H9 (cell line): ENCODE measurements around the gene TM4SF20. TPM values are rescaled to one million over a fixed set of nuclear protein-coding genes. Genes with fewer than 3 reads are reported as not detected.

Experiments
- DNase-seq: peaks from one replicate; pipeline ENCODE4 v3.0.0-alpha.2; 2017
- H2AFZ ChIP-seq: one replicate; pipeline ENCODE4 v1.6.1; 2013; ENCODE audit warnings: mild to moderate bottlenecking, low read length, control low read depth, moderate library complexity
- H2AK5ac ChIP-seq: 2 replicates; pipeline ENCODE4 v1.6.1; 2013; ENCODE audit warnings: low read length, control low read depth, mixed read lengths; ENCODE audit not compliant: insufficient read length
- H2BK120ac ChIP-seq: one replicate; pipeline ENCODE4 v1.6.1; 2013; ENCODE audit warnings: low read depth, mild to moderate bottlenecking, low read length, control low read depth, inconsistent platforms; ENCODE audit not compliant: poor library complexity, severe bottlenecking
- H2BK12ac ChIP-seq: 2 replicates; pipeline ENCODE4 v1.6.1; 2013; ENCODE audit warnings: low read length, control low read depth, mixed read lengths, low read depth; ENCODE audit not compliant: insufficient read length
- H2BK15ac ChIP-seq: 2 replicates; pipeline ENCODE4 v1.6.1; 2013; ENCODE audit warnings: low read depth, low read length, control low read depth
- H2BK20ac ChIP-seq: one replicate; pipeline ENCODE4 v1.6.1; 2013; ENCODE audit warnings: low read depth, mild to moderate bottlenecking, low read length, control low read depth, inconsistent platforms; ENCODE audit not compliant: poor library complexity, severe bottlenecking
- H2BK5ac ChIP-seq: 2 replicates; pipeline ENCODE4 v1.6.1; 2013; ENCODE audit warnings: low read length, control low read depth, mixed read lengths; ENCODE audit not compliant: insufficient read length
- H3K14ac ChIP-seq: 2 replicates; pipeline ENCODE4 v1.6.1; 2013; ENCODE audit warnings: low read length, control low read depth; ENCODE audit not compliant: insufficient read depth
- H3K18ac ChIP-seq: 2 replicates; pipeline ENCODE4 v1.6.1; 2013; ENCODE audit warnings: low read depth, mild to moderate bottlenecking, mixed read lengths, low read length, control low read depth; ENCODE audit not compliant: insufficient read length
- H3K23ac ChIP-seq: 2 replicates; pipeline ENCODE4 v1.6.1; 2013; ENCODE audit warnings: low read length, control low read depth, mixed read lengths, low read depth; ENCODE audit not compliant: insufficient read length
- H3K23me2 ChIP-seq: 2 replicates; pipeline ENCODE4 v1.6.1; 2013; ENCODE audit warnings: low read depth, mild to moderate bottlenecking, mixed read lengths, low read length, control low read depth; ENCODE audit not compliant: insufficient read length, poor library complexity, severe bottlenecking
- H3K27ac ChIP-seq: 2 replicates; pipeline ENCODE4 v1.5.1; 2013; ENCODE audit warnings: low read length, control low read depth, mixed read lengths, low read depth; ENCODE audit not compliant: insufficient read length
- H3K27me3 ChIP-seq: 2 replicates; pipeline ENCODE4 v1.6.1; 2013; ENCODE audit warnings: low read length, control low read depth, inconsistent platforms; ENCODE audit not compliant: insufficient read depth
- H3K4ac ChIP-seq: 2 replicates; pipeline ENCODE4 v1.6.1; 2013; ENCODE audit warnings: low read depth, mild to moderate bottlenecking, control low read depth, inconsistent platforms, low read length, moderate library complexity
- H3K4me1 ChIP-seq: 2 replicates; pipeline ENCODE4 v1.6.1; 2013; ENCODE audit warnings: low read length, control low read depth, inconsistent platforms; ENCODE audit not compliant: insufficient read depth
- H3K4me2 ChIP-seq: 2 replicates; pipeline ENCODE4 v1.6.1; 2013; ENCODE audit warnings: low read length, control low read depth, mixed read lengths; ENCODE audit not compliant: insufficient read length, insufficient read depth
- H3K56ac ChIP-seq: 2 replicates; pipeline ENCODE4 v1.6.1; 2013; ENCODE audit warnings: low read depth, mild to moderate bottlenecking, mixed read lengths, low read length, control low read depth; ENCODE audit not compliant: insufficient read length
- H3K79me1 ChIP-seq: 2 replicates; pipeline ENCODE4 v1.6.1; 2013; ENCODE audit warnings: low read depth, mild to moderate bottlenecking, moderate library complexity, low read length, control low read depth, inconsistent platforms; ENCODE audit not compliant: insufficient read depth, poor library complexity, severe bottlenecking
- H3K79me2 ChIP-seq: 2 replicates; pipeline ENCODE4 v1.6.1; 2013; ENCODE audit warnings: low read length, control low read depth, inconsistent platforms; ENCODE audit not compliant: insufficient read depth
- H3K9ac ChIP-seq: 2 replicates; pipeline ENCODE4 v1.6.1; 2013; ENCODE audit warnings: low read length, control low read depth, mixed read lengths; ENCODE audit not compliant: insufficient read length; ENCODE audit errors: extremely low read depth
- H3K9me3 ChIP-seq: one replicate; pipeline ENCODE4 v1.6.1; 2013; ENCODE audit warnings: low read depth, low read length, inconsistent platforms; ENCODE audit not compliant: control insufficient read depth
- H3T11ph ChIP-seq: one replicate; pipeline ENCODE4 v1.6.1; 2013; ENCODE audit warnings: mild to moderate bottlenecking, low read length, control low read depth, inconsistent platforms
- H4K20me1 ChIP-seq: one replicate; pipeline ENCODE4 v1.6.1; 2013; ENCODE audit not compliant: control insufficient read depth, insufficient read length, insufficient read depth
- H4K5ac ChIP-seq: 2 replicates; pipeline ENCODE4 v1.6.1; 2013; ENCODE audit warnings: low read depth, mild to moderate bottlenecking, mixed read lengths, low read length, control low read depth; ENCODE audit not compliant: insufficient read length
- H4K8ac ChIP-seq: replicated peaks from 2 replicates; pipeline ENCODE4 v1.6.1; 2013; ENCODE audit warnings: low read length, control low read depth, mixed read lengths, low read depth; ENCODE audit not compliant: insufficient read length
- H4K91ac ChIP-seq: 2 replicates; pipeline ENCODE4 v1.6.1; 2013; ENCODE audit warnings: low read depth, mild to moderate bottlenecking, moderate library complexity, mixed read lengths, low read length, control low read depth; ENCODE audit not compliant: insufficient read length
- H3K27ac Mint-ChIP-seq, 3 experiments: 2 replicates in 2 of 3; 3 replicates in 1 of 3; pipeline ENCODE4 v1.8.0; 2020 to 2021; ENCODE audit warnings: mixed read lengths in 3 of 3, mild to moderate bottlenecking in 1 of 3, moderate library complexity in 1 of 3
- H3K27me3 Mint-ChIP-seq: 2 replicates; pipeline ENCODE4 v1.8.0; 2021; ENCODE audit warnings: low read depth, mild to moderate bottlenecking, moderate library complexity, mixed read lengths
- H3K36me3 Mint-ChIP-seq, 3 experiments: 2 replicates in 2 of 3; 3 replicates in 1 of 3; pipeline ENCODE4 v1.8.0; 2020 to 2021; ENCODE audit warnings: low read depth in 3 of 3, mixed read lengths in 3 of 3; ENCODE audit not compliant: insufficient read depth in 1 of 3
- H3K4me1 Mint-ChIP-seq, 2 experiments: 2 replicates each; pipeline ENCODE4 v1.8.0; 2020; ENCODE audit warnings: mixed read lengths in 2 of 2
- H3K4me3 Mint-ChIP-seq, 2 experiments: 2 replicates in 1 of 2; 3 replicates in 1 of 2; pipeline ENCODE4 v1.8.0; 2020 to 2021; ENCODE audit warnings: mild to moderate bottlenecking in 2 of 2, mixed read lengths in 2 of 2, moderate library complexity in 1 of 2
- H3K9me3 Mint-ChIP-seq, 2 experiments: 2 replicates in 1 of 2; 3 replicates in 1 of 2; pipeline ENCODE4 v1.8.0; 2020; ENCODE audit warnings: mild to moderate bottlenecking in 2 of 2, mixed read lengths in 2 of 2, moderate library complexity in 1 of 2
- WGBS: extraction: QIAGEN DNeasy Blood & Tissue Kit; methylation state at CpG from one replicate; pipeline ENCODE4 v1.1.7; 2013; ENCODE audit warnings: missing lambda C conversion rate, low lambda C conversion rate, mixed read lengths; ENCODE audit not compliant: insufficient read length; ENCODE audit errors: extremely low coverage; 5-methylcytosine and 5-hydroxymethylcytosine counted together
- total RNA-seq: library from RNA; stranded (reverse); gene quantifications from 2 replicates; pipeline ENCODE4 v1.2.1, GENCODE V29; 2021
- TF ChIP-seq, protein P1 (sequence below): fragments of 200-600 bp; sonication (generic); conservative IDR thresholded peaks from 3 replicates; pipeline ENCODE4 v1.8.0; 2021; ENCODE audit warnings: antibody characterized with exemption, mild to moderate bottlenecking

Gene TM4SF20
- total RNA-seq, 1 experiment from 2014 or later = not detected

DNA sequence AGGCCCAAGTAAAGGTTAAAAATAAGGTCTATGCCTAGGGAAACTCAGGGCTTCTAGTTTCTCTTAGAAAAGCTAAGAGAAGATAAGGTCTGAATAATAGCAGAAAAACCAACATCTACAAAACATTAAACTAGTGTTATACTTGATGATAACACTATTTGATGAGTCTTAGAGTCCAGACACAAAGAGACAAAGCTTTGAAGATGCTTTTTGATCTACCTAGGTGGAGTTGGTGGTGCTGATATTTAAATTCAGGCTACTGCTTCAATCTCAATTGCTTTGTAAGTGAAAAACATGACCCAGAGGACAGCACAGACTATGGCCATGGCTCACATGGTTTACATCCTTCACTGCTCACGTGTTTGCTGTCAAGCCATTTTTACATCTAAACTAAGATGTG, 65.8 kb downstream of the TM4SF20 start:
- H3K4me2 ChIP-seq = no peak overlapping the region
- Mint-ChIP-seq H3K36me3 (peaks cover 0 to 9% (median 4%) of the 10 kb centered on the region in 3 experiments; a peak in 4 of 7 replicates), H3K9me3 (peaks cover 2 to 6% of the 10 kb centered on the region in 2 experiments; a peak in 3 of 5 replicates), H3K4me1 (peaks cover 13 to 15% of the 10 kb centered on the region in 2 experiments), H3K27me3 (no peaks in the 10 kb centered on the region), H3K27ac (no peak overlapping the region), H3K4me3 (no peak overlapping the region)
- H3K79me1 ChIP-seq = no peaks in the 10 kb centered on the region
- H2BK15ac ChIP-seq = no peak overlapping the region
- H3K9me3 ChIP-seq = no peaks in the 10 kb centered on the region
- no peak overlapping the region for H2BK12ac ChIP-seq
- no peak overlapping the region for H2BK5ac ChIP-seq
- no peak overlapping the region for H4K8ac ChIP-seq
- no peak overlapping the region for H3K4ac ChIP-seq
- no peak overlapping the region for H3K18ac ChIP-seq
- H3K23ac ChIP-seq = no peak overlapping the region
- no peak overlapping the region for H2AFZ ChIP-seq
- H3K23me2 ChIP-seq = no peaks in the 10 kb centered on the region
- no peaks in the 10 kb centered on the region for H4K20me1 ChIP-seq
- no peaks in the 10 kb centered on the region for H3K4me1 ChIP-seq
- no peak overlapping the region for H4K91ac ChIP-seq
- no peak overlapping the region for H3T11ph ChIP-seq
- no peaks in the 10 kb centered on the region for H3K79me2 ChIP-seq
- H3K27me3 ChIP-seq = no peaks in the 10 kb centered on the region
- H3K56ac ChIP-seq = no peak overlapping the region
- no CpG with 5 or more reads among the region's 1 CpG for WGBS
- H3K14ac ChIP-seq = no peak overlapping the region
- TF ChIP-seq, protein P1, sequence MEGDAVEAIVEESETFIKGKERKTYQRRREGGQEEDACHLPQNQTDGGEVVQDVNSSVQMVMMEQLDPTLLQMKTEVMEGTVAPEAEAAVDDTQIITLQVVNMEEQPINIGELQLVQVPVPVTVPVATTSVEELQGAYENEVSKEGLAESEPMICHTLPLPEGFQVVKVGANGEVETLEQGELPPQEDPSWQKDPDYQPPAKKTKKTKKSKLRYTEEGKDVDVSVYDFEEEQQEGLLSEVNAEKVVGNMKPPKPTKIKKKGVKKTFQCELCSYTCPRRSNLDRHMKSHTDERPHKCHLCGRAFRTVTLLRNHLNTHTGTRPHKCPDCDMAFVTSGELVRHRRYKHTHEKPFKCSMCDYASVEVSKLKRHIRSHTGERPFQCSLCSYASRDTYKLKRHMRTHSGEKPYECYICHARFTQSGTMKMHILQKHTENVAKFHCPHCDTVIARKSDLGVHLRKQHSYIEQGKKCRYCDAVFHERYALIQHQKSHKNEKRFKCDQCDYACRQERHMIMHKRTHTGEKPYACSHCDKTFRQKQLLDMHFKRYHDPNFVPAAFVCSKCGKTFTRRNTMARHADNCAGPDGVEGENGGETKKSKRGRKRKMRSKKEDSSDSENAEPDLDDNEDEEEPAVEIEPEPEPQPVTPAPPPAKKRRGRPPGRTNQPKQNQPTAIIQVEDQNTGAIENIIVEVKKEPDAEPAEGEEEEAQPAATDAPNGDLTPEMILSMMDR = no peak
- H2BK20ac ChIP-seq = no peak overlapping the region
- H2AK5ac ChIP-seq = no peak overlapping the region
- H2BK120ac ChIP-seq = no peak overlapping the region
- DNase-seq = no peak
- no peak overlapping the region for H3K27ac ChIP-seq
- no peak overlapping the region for H4K5ac ChIP-seq
- no peak overlapping the region for H3K9ac ChIP-seq
